ENCODE measurements around the gene EPS8L3.
A peak's percentile ranks its signal among the peaks of the same experiment; 100 is the strongest.

EPS8L3 gene

GRCh38 chr1:109793486-109794318, 30.0 kb upstream of the EPS8L3 start:
- DNase-seq (ENCODE audit: low spot score): peak; percentile 64

- DNase-seq (ENCODE audit: low spot score): no peak
Observed at GRCh38 chr1:109793089-109793485, 29.4 kb upstream of the EPS8L3 start.

- peak; percentile 90 for DNase-seq (ENCODE audit: low spot score)
Observed at GRCh38 chr1:109792056-109792831, 28.5 kb upstream of the EPS8L3 start.

GRCh38 chr1:109791495-109792043, 27.8 kb upstream of the EPS8L3 start:
- no peak for DNase-seq (ENCODE audit: low spot score)

GRCh38 chr1:109790735-109791494, 27.2 kb upstream of the EPS8L3 start:
- DNase-seq (ENCODE audit: low spot score): no peak

- DNase-seq (ENCODE audit: low spot score): no peak
Observed at GRCh38 chr1:109790329-109790728, 26.6 kb upstream of the EPS8L3 start.

GRCh38 chr1:109789551-109790180, 25.9 kb upstream of the EPS8L3 start:
- no peak for DNase-seq (ENCODE audit: low spot score)

GRCh38 chr1:109788695-109789521, 25.2 kb upstream of the EPS8L3 start:
- DNase-seq (ENCODE audit: low spot score): no peak

- DNase-seq (ENCODE audit: low spot score): no peak
Observed at GRCh38 chr1:109787845-109788601, 24.3 kb upstream of the EPS8L3 start.

- no peak for DNase-seq (ENCODE audit: low spot score)
Observed at GRCh38 chr1:109787211-109787844, 23.6 kb upstream of the EPS8L3 start.

GRCh38 chr1:109786531-109787021, 22.9 kb upstream of the EPS8L3 start:
- DNase-seq (ENCODE audit: low spot score): no peak

GRCh38 chr1:109786112-109786480, 22.4 kb upstream of the EPS8L3 start:
- DNase-seq (ENCODE audit: low spot score): no peak

GRCh38 chr1:109785446-109786111, 21.9 kb upstream of the EPS8L3 start:
- DNase-seq (ENCODE audit: low spot score): no peak

- DNase-seq (ENCODE audit: low spot score): no peak
Observed at GRCh38 chr1:109784551-109785252, 21.0 kb upstream of the EPS8L3 start.

- DNase-seq (ENCODE audit: low spot score): peak; percentile 73
Observed at GRCh38 chr1:109783436-109783835, 19.7 kb upstream of the EPS8L3 start.

- DNase-seq (ENCODE audit: low spot score): no peak
Observed at GRCh38 chr1:109782927-109783326, 19.2 kb upstream of the EPS8L3 start.

GRCh38 chr1:109782514-109782913, 18.8 kb upstream of the EPS8L3 start:
- DNase-seq (ENCODE audit: low spot score): peak; percentile 66

- no peak for DNase-seq (ENCODE audit: low spot score)
Observed at GRCh38 chr1:109781806-109782205, 18.1 kb upstream of the EPS8L3 start.
